DND-41 (cell line): Measurements from ENCODE around the gene NRXN2.

ENCODE experiments used
- ATAC-seq: fragments of 200-7000 bp; cut with Tn5 transposase; 3 replicates; pipeline ENCODE4 v1.9.1; 2021; ENCODE audit warnings: low read depth; ENCODE audit not compliant: insufficient read depth
- DNase-seq: peaks from one replicate; pipeline ENCODE4 v3.0.0-alpha.2; 2020
- H2AFZ ChIP-seq: 2 replicates; pipeline ENCODE4 v1.6.0; 2012; ENCODE audit warnings: low read depth, low read length
- H3K27ac ChIP-seq: 2 replicates; pipeline ENCODE4 v1.5.1; 2012; ENCODE audit warnings: low read length, inconsistent platforms
- H3K27me3 ChIP-seq: fragments of 200-600 bp; sonication (generic); 2 replicates; pipeline ENCODE4 v1.6.0; 2012; ENCODE audit warnings: low read length, mild to moderate bottlenecking, inconsistent platforms; ENCODE audit not compliant: insufficient read depth, poor library complexity
- H3K36me3 ChIP-seq: 2 replicates; pipeline ENCODE4 v1.5.1; 2012; ENCODE audit warnings: low read length, inconsistent platforms; ENCODE audit not compliant: insufficient read depth
- H3K4me1 ChIP-seq: 2 replicates; pipeline ENCODE4 v1.5.1; 2012; ENCODE audit warnings: mild to moderate bottlenecking, low read length; ENCODE audit not compliant: insufficient read depth
- H3K4me2 ChIP-seq: 2 replicates; pipeline ENCODE4 v1.6.0; 2012; ENCODE audit warnings: mild to moderate bottlenecking, moderate library complexity, low read length, inconsistent platforms; ENCODE audit not compliant: insufficient read depth
- H3K4me3 ChIP-seq, 2 experiments: fragments of 200-600 bp in 1 of 2; shearing (Covaris generic) in 1 of 2; 2 replicates each; pipeline ENCODE4 v1.5.1; 2012 to 2016; ENCODE audit warnings: inconsistent platforms in 2 of 2, low read length in 2 of 2, mild to moderate bottlenecking in 2 of 2, low read depth in 1 of 2, moderate library complexity in 1 of 2
- H3K79me2 ChIP-seq: 2 replicates; pipeline ENCODE4 v1.6.0; 2012; ENCODE audit warnings: low read length, inconsistent platforms; ENCODE audit not compliant: insufficient read depth
- H3K9ac ChIP-seq: 2 replicates; pipeline ENCODE4 v1.6.0; 2012; ENCODE audit warnings: low read depth, mild to moderate bottlenecking, inconsistent platforms, low read length, moderate library complexity
- H3K9me3 ChIP-seq: 2 replicates; pipeline ENCODE4 v1.5.1; 2012; ENCODE audit warnings: low read length, moderate library complexity, mild to moderate bottlenecking, inconsistent platforms; ENCODE audit not compliant: insufficient read depth, severe bottlenecking
- H4K20me1 ChIP-seq: 2 replicates; pipeline ENCODE4 v1.6.0; 2012; ENCODE audit warnings: low read length; ENCODE audit not compliant: insufficient read depth
- CTCF ChIP-seq: IDR thresholded peaks from 2 replicates; pipeline ENCODE4 v1.5.1; 2012; ENCODE audit warnings: borderline replicate concordance, low read length, moderate library complexity, mild to moderate bottlenecking; ENCODE audit not compliant: poor library complexity, severe bottlenecking; ENCODE audit errors: extremely low read depth
- EZH2 ChIP-seq: IDR thresholded peaks from 3 replicates; pipeline ENCODE4 v1.6.1; 2012; ENCODE audit warnings: borderline replicate concordance, low read depth, mild to moderate bottlenecking, moderate library complexity, low read length, inconsistent platforms; ENCODE audit not compliant: severe bottlenecking

NRXN2 gene

GRCh38 chr11:64556721-64557250 lies 166.2 kb downstream of the NRXN2 start:
- no peak overlapping the region for H2AFZ ChIP-seq
- H3K9me3 ChIP-seq = peaks cover 3% of the 10 kb centered on the region
- DNase-seq (no peak), ATAC-seq (no peak)
- H3K79me2 ChIP-seq = no peaks in the 10 kb centered on the region
- no peak overlapping the region for H3K9ac ChIP-seq
- no peaks in the 10 kb centered on the region; the same call in 1 of the 2 replicates for H4K20me1 ChIP-seq
- H3K36me3 ChIP-seq = no peaks in the 10 kb centered on the region
- H3K4me3 ChIP-seq = no peak overlapping the region
- H3K27me3 ChIP-seq = no peaks in the 10 kb centered on the region
- no peak overlapping the region for H3K4me2 ChIP-seq
- H3K4me1 ChIP-seq = no peaks in the 10 kb centered on the region
- H3K27ac ChIP-seq = no peak overlapping the region
- TF ChIP-seq EZH2 (no peak), CTCF (no peak)
